ENCODE data around the gene CREM.

The CREM gene

GRCh38 chr10:35083242-35083641 is 43.4 kb upstream of the CREM start:
- Histone ChIP-seq H4K8ac (ENCODE audit: low read depth, low read length) (no peak overlapping the region), H3K14ac (ENCODE audit: low read length) (no peak overlapping the region), H3K4me3 (ENCODE audit: low read depth, low read length) (no peak overlapping the region), H3K23ac (ENCODE audit: low read length) (no peak overlapping the region), H3K79me1 (ENCODE audit: low read length) (no peaks in the 10 kb centered on the region), H4K12ac (ENCODE audit: low read depth, low read length) (no peak overlapping the region), H3K36me3 (ENCODE audit: control insufficient read depth in 1 of 2, insufficient read depth in 2 of 2, low read length in 2 of 2) (peaks cover 2 to 5% of the 10 kb centered on the region in 2 experiments), H2BK120ac (ENCODE audit: insufficient read depth, low read length, poor library complexity) (no peak overlapping the region), H4K91ac (ENCODE audit: low read depth, low read length) (no peak overlapping the region), H2BK12ac (ENCODE audit: low read length) (no peak overlapping the region), H3K9ac (ENCODE audit: low read length) (no peak overlapping the region), H2BK5ac (ENCODE audit: low read depth, low read length, poor library complexity) (no peak overlapping the region), H3K27ac (ENCODE audit: low read depth, low read length) (no peak overlapping the region), H3K79me2 (ENCODE audit: control insufficient read depth, insufficient read depth, low read length, poor library complexity) (no peaks in the 10 kb centered on the region), H3K18ac (ENCODE audit: low read length) (no peak overlapping the region), H3K4me2 (ENCODE audit: low read length) (no peak overlapping the region), H3K9me3 (ENCODE audit: insufficient read depth, low read depth, low read length) (no peaks in the 10 kb centered on the region), H3K4ac (ENCODE audit: low read depth, low read length) (no peak overlapping the region), H2AK5ac (ENCODE audit: low read length) (no peak overlapping the region), H3K4me1 (ENCODE audit: control insufficient read depth in 1 of 2, insufficient read depth in 2 of 2, low read length in 2 of 2) (peaks cover 0 to 2% of the 10 kb centered on the region in 2 experiments), H3K27me3 (ENCODE audit: insufficient read depth, low read length) (no peaks in the 10 kb centered on the region), H2AFZ (ENCODE audit: insufficient read depth, low read length, poor library complexity) (no peak overlapping the region)
- DNase-seq, result no peak
- WGBS (ENCODE audit: extremely low coverage, insufficient coverage, insufficient read length), result no CpG with 5 or more reads among the region's 1 CpG

GRCh38 chr10:35089611-35090161 is 37.0 kb upstream of the CREM start:
- H3K9me3 ChIP-seq (ENCODE audit: insufficient read depth, low read depth, low read length), result peaks cover 3% of the 10 kb centered on the region
- no CpG with 5 or more reads among the region's 27 CpGs for WGBS (ENCODE audit: extremely low coverage, insufficient coverage, insufficient read length)
- H3K79me2 ChIP-seq (ENCODE audit: control insufficient read depth, insufficient read depth, low read length, poor library complexity), result peaks cover 8% of the 10 kb centered on the region
- peak overlapping the region; percentile 64 for H3K4ac ChIP-seq (ENCODE audit: low read depth, low read length)
- H3K79me1 ChIP-seq (ENCODE audit: low read length), result peaks cover 10% of the 10 kb centered on the region
- no peaks in the 10 kb centered on the region for H3K4me1 ChIP-seq (ENCODE audit: control insufficient read depth in 1 of 2, insufficient read depth in 2 of 2, low read length in 2 of 2)
- H4K12ac ChIP-seq (ENCODE audit: low read depth, low read length), result peak overlapping the region; percentile 59
- peak overlapping the region; percentile 96 for H4K91ac ChIP-seq (ENCODE audit: low read depth, low read length)
- no peak overlapping the region for H2BK12ac ChIP-seq (ENCODE audit: low read length)
- peak overlapping the region; percentile 87 for H3K27ac ChIP-seq (ENCODE audit: low read depth, low read length)
- H3K27me3 ChIP-seq (ENCODE audit: insufficient read depth, low read length), result no peaks in the 10 kb centered on the region
- peak overlapping the region; percentile 95 for H2BK120ac ChIP-seq (ENCODE audit: insufficient read depth, low read length, poor library complexity)
- H3K18ac ChIP-seq (ENCODE audit: low read length), result peak overlapping the region; percentile 91
- H3K14ac ChIP-seq (ENCODE audit: low read length), result peak overlapping the region; percentile 84
- peak overlapping the region; percentile 80 for H3K4me2 ChIP-seq (ENCODE audit: low read length)
- H2AFZ ChIP-seq (ENCODE audit: insufficient read depth, low read length, poor library complexity), result peak overlapping the region; percentile 79
- H4K8ac ChIP-seq (ENCODE audit: low read depth, low read length), result peak overlapping the region; percentile 86
- H2BK5ac ChIP-seq (ENCODE audit: low read depth, low read length, poor library complexity), result no peak overlapping the region
- peak overlapping the region; percentile 89 for H3K9ac ChIP-seq (ENCODE audit: low read length)
- peak overlapping the region; percentile 91 for H3K4me3 ChIP-seq (ENCODE audit: low read depth, low read length)
- peaks cover 0 to 2% of the 10 kb centered on the region in 2 experiments for H3K36me3 ChIP-seq (ENCODE audit: control insufficient read depth in 1 of 2, insufficient read depth in 2 of 2, low read length in 2 of 2)
- DNase-seq, result peak in 1 of 2 donors; percentile 7
- H3K23ac ChIP-seq (ENCODE audit: low read length), result no peak overlapping the region
- H2AK5ac ChIP-seq (ENCODE audit: low read length), result no peak overlapping the region

GRCh38 chr10:35090162-35090954 is 36.3 kb upstream of the CREM start, which contains the start of gene CUL2:
CUL2 (minus strand) TSS chr10:35090341; CDS start chr10:35071317, 19,024 bp downstream.
- no peaks in the 10 kb centered on the region for H3K4me1 ChIP-seq (ENCODE audit: control insufficient read depth in 1 of 2, insufficient read depth in 2 of 2, low read length in 2 of 2)
- peak within 1 kb of the TSS; percentile 80 for H3K4me2 ChIP-seq (ENCODE audit: low read length)
- no peaks in the 10 kb centered on the region for H3K27me3 ChIP-seq (ENCODE audit: insufficient read depth, low read length)
- peak within 1 kb of the TSS; percentile 98 for H3K9ac ChIP-seq (ENCODE audit: low read length)
- no CpG with 5 or more reads among the region's 59 CpGs for WGBS (ENCODE audit: extremely low coverage, insufficient coverage, insufficient read length)
- H3K79me2 ChIP-seq (ENCODE audit: control insufficient read depth, insufficient read depth, low read length, poor library complexity), result peaks cover 8% of the 10 kb centered on the region
- H3K14ac ChIP-seq (ENCODE audit: low read length), result peak within 1 kb of the TSS; percentile 84
- no peak within 1 kb of the TSS for H3K23ac ChIP-seq (ENCODE audit: low read length)
- H3K36me3 ChIP-seq (ENCODE audit: control insufficient read depth in 1 of 2, insufficient read depth in 2 of 2, low read length in 2 of 2), result peaks cover 0 to 2% of the 10 kb centered on the region in 2 experiments
- peak within 1 kb of the TSS; percentile 33 for H2BK12ac ChIP-seq (ENCODE audit: low read length)
- H3K27ac ChIP-seq (ENCODE audit: low read depth, low read length), result peak within 1 kb of the TSS; percentile 87
- DNase-seq, result peak; percentile 88 to 96
- H3K4me3 ChIP-seq (ENCODE audit: low read depth, low read length), result peak within 1 kb of the TSS; percentile 91
- peak within 1 kb of the TSS; percentile 88 for H4K12ac ChIP-seq (ENCODE audit: low read depth, low read length)
- H4K8ac ChIP-seq (ENCODE audit: low read depth, low read length), result peak within 1 kb of the TSS; percentile 86
- peak within 1 kb of the TSS; percentile 78 for H3K4ac ChIP-seq (ENCODE audit: low read depth, low read length)
- peak within 1 kb of the TSS; percentile 98 for H2AFZ ChIP-seq (ENCODE audit: insufficient read depth, low read length, poor library complexity)
- H3K9me3 ChIP-seq (ENCODE audit: insufficient read depth, low read depth, low read length), result peaks cover 3% of the 10 kb centered on the region
- peak within 1 kb of the TSS; percentile 91 for H3K18ac ChIP-seq (ENCODE audit: low read length)
- peak within 1 kb of the TSS; percentile 96 for H4K91ac ChIP-seq (ENCODE audit: low read depth, low read length)
- H2BK5ac ChIP-seq (ENCODE audit: low read depth, low read length, poor library complexity), result peak within 1 kb of the TSS; percentile 96
- peak within 1 kb of the TSS; percentile 95 for H2BK120ac ChIP-seq (ENCODE audit: insufficient read depth, low read length, poor library complexity)
- peaks cover 10% of the 10 kb centered on the region for H3K79me1 ChIP-seq (ENCODE audit: low read length)
- H2AK5ac ChIP-seq (ENCODE audit: low read length), result no peak within 1 kb of the TSS

GRCh38 chr10:35091994-35092790 is 34.5 kb upstream of the CREM start:
- Histone ChIP-seq H3K4ac (ENCODE audit: low read depth, low read length) (no peak overlapping the region), H3K23ac (ENCODE audit: low read length) (no peak overlapping the region), H3K79me2 (ENCODE audit: control insufficient read depth, insufficient read depth, low read length, poor library complexity) (peaks cover 8% of the 10 kb centered on the region), H3K14ac (ENCODE audit: low read length) (no peak overlapping the region), H2AK5ac (ENCODE audit: low read length) (no peak overlapping the region), H2AFZ (ENCODE audit: insufficient read depth, low read length, poor library complexity) (no peak overlapping the region), H2BK5ac (ENCODE audit: low read depth, low read length, poor library complexity) (peak overlapping the region; percentile 14), H3K27me3 (ENCODE audit: insufficient read depth, low read length) (no peaks in the 10 kb centered on the region), H4K8ac (ENCODE audit: low read depth, low read length) (peak overlapping the region; percentile 35), H3K36me3 (ENCODE audit: control insufficient read depth in 1 of 2, insufficient read depth in 2 of 2, low read length in 2 of 2) (peaks cover 0 to 2% of the 10 kb centered on the region in 2 experiments), H4K91ac (ENCODE audit: low read depth, low read length) (peak overlapping the region; percentile 70), H3K9me3 (ENCODE audit: insufficient read depth, low read depth, low read length) (peaks cover 3% of the 10 kb centered on the region), H3K4me3 (ENCODE audit: low read depth, low read length) (no peak overlapping the region), H3K18ac (ENCODE audit: low read length) (peak overlapping the region; percentile 57), H2BK12ac (ENCODE audit: low read length) (peak overlapping the region; percentile 63), H3K27ac (ENCODE audit: low read depth, low read length) (peak overlapping the region; percentile 28), H3K4me2 (ENCODE audit: low read length) (no peak overlapping the region), H4K12ac (ENCODE audit: low read depth, low read length) (no peak overlapping the region), H3K79me1 (ENCODE audit: low read length) (peaks cover 10% of the 10 kb centered on the region), H3K9ac (ENCODE audit: low read length) (no peak overlapping the region), H2BK120ac (ENCODE audit: insufficient read depth, low read length, poor library complexity) (peak overlapping the region; percentile 68), H3K4me1 (ENCODE audit: control insufficient read depth in 1 of 2, insufficient read depth in 2 of 2, low read length in 2 of 2) (no peaks in the 10 kb centered on the region)
- DNase-seq, result peak in 1 of 2 donors; percentile 74
- no CpG with 5 or more reads among the region's 11 CpGs for WGBS (ENCODE audit: extremely low coverage, insufficient coverage, insufficient read length)
